Stomach (tissue), 4 donors: ENCODE measurements around the gene EHMT1.

Experiments
- CTCF ChIP-seq, 7 experiments: fragments of 450-650 bp in 4 of 7; fragments of 200-600 bp in 3 of 7; sonication (generic) in 3 of 7; IDR thresholded peaks; one replicate each; pipeline ENCODE4 v1.5.1; 2016 to 2019; ENCODE audit warnings: antibody characterized with exemption in 7 of 7, control low read depth in 2 of 7, mild to moderate bottlenecking in 1 of 7
- EP300 ChIP-seq: sonication (generic); formaldehyde crosslinking; IDR thresholded peaks from one replicate; pipeline ENCODE4 v1.6.1; 2017; ENCODE audit warnings: antibody characterized with exemption
- POLR2A ChIP-seq, 4 donors: fragments of 450-650 bp; IDR thresholded peaks; one replicate each; pipeline ENCODE4 v1.6.1; 2016; ENCODE audit warnings: antibody characterized with exemption in 4 of 4, control low read depth in 2 of 4, mild to moderate bottlenecking in 1 of 4, moderate library complexity in 1 of 4
- POLR2AphosphoS5 ChIP-seq, 3 donors: sonication (generic); formaldehyde crosslinking; IDR thresholded peaks; one replicate each; pipeline ENCODE4 v1.6.1; 2016; ENCODE audit warnings: antibody characterized with exemption in 3 of 3

GRCh38 chr9:137694236-137694959 is 75.6 kb downstream of the EHMT1 start:
- no peak for TF ChIP-seq CTCF (IDR thresholded peaks at IDR 0.05)
- no peak for TF ChIP-seq EP300
- no peak for TF ChIP-seq POLR2A (IDR thresholded peaks at IDR 0.05)
- TF ChIP-seq POLR2AphosphoS5 (IDR thresholded peaks at IDR 0.05): no peak
